NCI-H510A treated with DMSO at 0.1 percent for 48 hours (cell line): ENCODE data around the gene MYEF2.
A peak's percentile ranks its signal among the peaks of the same experiment; 100 is the strongest.

Experiments
- DNase-seq: peaks from one replicate; lab custom pipeline; 2025; lab: John Stamatoyannopoulos, UW

MYEF2 gene, protein sequence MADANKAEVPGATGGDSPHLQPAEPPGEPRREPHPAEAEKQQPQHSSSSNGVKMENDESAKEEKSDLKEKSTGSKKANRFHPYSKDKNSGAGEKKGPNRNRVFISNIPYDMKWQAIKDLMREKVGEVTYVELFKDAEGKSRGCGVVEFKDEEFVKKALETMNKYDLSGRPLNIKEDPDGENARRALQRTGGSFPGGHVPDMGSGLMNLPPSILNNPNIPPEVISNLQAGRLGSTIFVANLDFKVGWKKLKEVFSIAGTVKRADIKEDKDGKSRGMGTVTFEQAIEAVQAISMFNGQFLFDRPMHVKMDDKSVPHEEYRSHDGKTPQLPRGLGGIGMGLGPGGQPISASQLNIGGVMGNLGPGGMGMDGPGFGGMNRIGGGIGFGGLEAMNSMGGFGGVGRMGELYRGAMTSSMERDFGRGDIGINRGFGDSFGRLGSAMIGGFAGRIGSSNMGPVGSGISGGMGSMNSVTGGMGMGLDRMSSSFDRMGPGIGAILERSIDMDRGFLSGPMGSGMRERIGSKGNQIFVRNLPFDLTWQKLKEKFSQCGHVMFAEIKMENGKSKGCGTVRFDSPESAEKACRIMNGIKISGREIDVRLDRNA

DNA sequence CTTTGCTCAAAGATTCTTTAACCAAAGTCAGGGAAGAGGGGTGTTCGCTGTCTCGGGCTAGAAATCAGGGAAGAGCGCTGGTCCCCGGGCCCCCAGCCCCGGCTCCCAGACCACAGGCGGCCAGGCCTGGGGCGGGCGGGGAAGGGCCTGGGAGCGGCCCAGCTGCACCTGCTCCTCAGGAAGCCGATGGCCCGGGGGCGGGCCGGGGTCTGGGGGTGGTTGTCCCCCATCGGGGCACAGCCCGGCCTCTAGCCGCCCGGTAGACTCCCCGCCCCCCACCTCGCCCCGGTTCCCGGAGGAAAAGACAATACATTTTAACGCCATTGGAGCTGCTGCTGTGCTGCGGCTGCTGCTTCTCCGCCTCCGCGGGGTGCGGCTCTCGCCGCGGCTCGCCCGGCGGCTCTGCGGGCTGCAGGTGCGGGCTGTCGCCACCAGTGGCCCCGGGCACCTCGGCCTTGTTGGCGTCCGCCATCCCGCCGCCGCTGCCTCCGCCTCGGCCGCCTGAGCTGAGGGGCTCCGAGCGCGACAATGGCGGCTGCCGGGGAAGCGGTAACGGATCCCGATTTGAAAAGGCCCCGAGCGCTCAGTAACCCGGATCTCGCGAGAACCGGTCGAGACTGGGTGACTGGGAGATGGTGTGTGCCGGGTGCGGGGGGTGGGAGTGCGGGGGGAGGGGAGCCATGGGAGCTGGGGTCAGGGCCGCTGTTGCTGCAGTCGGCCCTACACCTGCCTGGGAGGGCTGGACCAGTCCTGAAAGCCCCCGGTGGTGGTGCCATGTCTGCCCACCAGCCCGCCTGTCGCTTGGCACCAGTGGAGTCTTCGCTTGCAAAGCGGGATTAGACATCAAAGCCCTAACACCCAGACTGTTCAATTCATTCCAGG, at the start of gene MYEF2:
TSS of gene MYEF2 (minus strand) at position 530 of the 882 bp plus-strand sequence. CDS start at position 472, 58 bp downstream.
- DNase-seq, result peak; percentile 43

DNA sequence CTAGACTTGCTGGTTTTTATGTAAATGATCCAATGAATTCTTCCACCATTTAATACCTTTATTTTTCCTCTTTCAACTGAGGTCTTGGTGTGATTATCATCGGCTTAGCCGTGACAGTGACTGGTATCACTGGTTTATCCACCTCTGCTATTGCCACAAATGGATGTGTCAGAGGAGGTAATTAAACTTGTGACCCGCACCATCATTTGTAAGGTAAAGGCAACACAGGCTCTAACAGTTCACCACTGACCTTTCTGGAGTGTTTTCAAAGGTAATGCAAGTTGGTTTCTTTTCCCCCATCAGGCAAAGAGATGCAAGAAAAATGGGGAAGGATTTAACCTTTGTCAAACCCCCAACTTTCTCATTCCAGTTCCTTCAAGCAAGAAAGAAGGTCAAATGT, 47.7 kb upstream of the MYEF2 start:
- no peak for DNase-seq

DNA sequence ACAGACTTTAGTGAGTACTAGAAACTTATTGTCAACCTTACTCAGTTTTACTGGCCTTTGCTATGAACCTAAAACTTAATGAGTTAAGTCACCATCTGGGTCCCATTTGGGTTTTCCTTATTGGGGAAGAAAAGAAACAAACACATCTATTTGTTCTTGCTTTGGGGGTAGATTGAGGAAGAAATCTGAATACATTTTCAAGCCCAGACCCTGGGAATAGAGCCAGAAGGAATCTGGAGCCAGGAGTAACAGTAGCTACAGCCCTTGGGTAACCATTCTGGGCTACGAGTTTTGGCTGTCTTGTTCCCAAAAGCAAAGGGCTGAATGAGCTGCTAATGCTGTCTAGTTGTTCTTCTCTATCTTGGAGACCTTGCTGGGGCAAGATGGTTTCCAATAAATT, 44.5 kb upstream of the MYEF2 start:
- no peak for DNase-seq

DNA sequence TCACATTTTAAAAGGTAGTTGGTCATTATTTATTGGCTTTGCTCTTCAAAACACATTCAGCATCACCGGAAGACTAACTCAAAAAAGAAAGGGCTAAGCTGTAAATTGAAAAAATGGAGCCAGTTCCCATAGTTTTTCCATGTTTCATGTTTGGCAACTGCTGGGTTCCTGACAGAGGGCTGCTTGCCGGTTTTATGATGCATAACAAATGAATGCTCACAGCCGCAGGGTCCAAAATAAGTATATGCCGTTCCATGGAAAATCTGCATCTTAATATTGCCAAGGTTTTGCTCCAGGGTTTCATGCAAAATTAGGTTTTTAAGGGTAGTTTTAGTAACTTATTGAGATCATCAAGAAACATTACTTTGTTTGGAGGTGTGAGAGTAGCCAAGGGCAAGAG, 43.8 kb upstream of the MYEF2 start:
- no peak for DNase-seq

DNA sequence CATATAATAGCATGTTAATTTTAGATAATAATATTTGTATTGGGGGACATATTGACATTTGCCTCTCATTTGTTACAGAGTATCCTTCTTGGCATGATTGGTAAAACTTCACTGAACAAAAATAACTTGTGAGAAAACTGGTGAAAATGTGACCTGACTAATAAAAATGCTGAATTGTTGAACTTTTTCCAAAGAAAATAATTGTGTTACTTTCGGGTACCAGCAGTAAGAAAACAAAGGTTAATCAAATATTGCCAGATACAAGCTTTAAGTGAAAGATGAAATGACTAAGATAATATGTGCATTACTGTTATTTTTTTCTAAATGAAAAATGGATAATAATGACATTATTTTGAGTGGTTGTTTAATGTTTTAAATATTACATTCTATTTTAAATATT, 43.2 kb upstream of the MYEF2 start:
- DNase-seq, result no peak

DNA sequence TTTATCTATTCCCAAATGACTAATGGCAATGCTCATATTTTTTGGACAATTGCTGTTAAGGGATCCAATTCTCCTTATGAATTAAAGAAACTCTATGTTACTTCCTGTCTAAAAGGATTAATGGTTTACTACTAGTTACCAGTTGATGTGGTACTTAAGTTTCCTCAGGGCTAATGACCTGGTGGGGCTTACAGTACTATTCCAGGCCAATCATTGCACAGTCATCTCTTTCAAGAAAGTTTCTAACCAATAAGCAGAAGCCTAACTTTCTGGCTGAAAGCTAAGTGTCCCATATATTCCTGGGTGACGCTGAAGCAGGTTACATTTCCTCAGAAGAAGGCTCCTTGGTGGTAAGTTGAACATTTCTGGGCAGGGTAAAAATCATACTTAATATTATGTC, 27.9 kb upstream of the MYEF2 start, which contains the start of gene SLC12A1:
TSS of gene SLC12A1 (plus strand) at position 322 of the 400 bp plus-strand sequence. CDS start 1,418 bp downstream, outside the sequence.
- DNase-seq, result no peak

DNA sequence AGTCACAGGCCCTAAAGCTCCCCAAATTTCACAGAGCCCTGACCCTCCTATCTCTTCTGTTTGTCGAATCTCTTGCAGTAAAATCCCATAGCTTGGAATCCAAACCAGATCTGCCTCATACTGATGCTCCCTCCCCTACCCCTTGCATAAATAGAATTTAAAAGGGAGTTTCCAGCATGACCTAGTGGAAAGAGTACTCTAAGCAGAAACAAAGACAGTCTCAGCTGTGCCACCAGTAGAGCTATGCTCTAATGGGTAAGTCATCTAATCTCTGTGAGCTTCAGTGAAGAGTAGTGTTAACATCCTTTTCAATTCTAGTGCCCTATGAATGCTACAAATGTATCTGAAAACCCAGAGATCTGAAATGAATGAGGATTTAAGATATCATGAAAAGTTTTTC, 24.0 kb upstream of the MYEF2 start:
- DNase-seq, result no peak

DNA sequence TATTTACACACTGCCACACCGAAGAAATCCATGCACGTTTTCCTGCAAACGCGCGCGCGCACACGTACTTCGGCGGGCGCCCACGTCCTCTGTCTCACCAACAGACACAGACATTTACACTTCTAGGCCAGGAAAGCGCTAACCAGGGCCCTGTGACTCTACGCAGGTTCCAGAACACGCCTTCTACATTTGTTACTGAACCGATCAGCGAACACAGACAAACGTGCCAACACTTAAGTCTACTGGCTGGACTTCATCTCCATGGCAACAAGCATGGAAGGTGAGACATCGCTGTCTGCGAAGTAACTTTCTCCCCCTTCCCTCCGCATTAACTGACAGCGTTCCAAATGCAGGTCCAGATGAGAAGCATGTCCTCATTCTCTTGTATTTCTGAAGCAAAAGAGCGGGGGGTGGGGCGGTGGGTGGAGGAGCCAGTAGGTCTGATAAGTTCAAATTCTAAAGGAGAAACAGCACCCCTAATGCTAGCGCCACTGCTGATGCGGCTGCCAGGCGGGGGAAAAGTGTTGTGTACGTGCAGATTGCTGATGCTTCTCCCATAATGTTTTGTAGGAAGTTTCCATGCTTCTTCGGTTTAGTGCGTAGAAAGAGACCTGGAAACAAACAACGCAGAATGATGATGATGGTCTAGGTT, 13.6 kb upstream of the MYEF2 start, which contains the start of gene CTXN2:
TSS of gene CTXN2 (plus strand) at position 92 of the 652 bp plus-strand sequence. CDS start 9,636 bp downstream, outside the sequence.
- peak; percentile 12 for DNase-seq

DNA sequence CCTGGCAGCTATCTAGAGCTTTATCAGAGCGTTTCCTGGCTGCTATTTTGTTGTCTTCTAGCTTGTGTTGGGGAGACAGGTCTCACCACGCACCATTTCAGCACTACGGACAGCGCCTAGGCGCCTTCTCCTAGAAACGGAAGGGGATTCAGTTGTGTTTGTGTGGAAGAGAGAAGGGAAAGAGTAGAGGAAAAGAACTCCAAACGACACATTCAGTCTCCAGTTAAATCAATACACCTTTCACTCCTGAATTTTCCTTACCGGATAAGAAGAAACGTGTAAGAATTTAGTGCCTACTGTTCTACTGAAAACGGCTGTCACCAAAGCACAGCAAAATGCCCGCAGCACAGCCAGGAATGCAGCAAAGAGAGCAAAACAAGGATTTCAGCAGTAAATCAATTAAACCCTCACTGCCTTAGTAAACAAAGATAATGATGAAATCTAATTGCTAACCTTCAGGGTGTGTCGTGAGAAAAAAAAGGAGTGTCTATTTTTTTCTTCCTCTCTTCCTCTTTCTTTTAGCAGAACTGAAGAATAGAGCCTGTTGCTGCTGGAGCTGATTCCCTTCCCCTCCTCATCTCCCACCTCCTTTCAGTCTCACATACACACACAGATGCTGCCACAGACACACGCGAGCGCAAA, 13.0 kb upstream of the MYEF2 start:
- peak; percentile 23 for DNase-seq

DNA sequence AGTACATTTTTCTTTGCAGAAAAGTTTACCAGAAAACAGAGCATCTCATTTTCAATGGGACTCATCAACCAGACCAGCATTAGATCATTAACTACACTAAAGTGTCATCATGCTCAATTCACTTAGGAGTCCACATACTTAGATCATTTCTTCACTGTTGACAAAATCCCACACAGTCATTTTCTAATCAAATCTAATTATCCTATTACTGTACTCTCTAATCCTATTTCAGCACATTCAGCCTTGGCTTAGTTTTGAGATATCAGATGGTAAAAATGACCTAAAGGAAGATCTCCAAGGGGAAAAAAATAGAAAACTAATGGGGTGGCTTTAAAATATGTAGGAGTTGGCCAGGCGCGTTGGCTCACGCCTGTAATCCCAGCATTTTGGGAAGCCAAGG, 8.2 kb upstream of the MYEF2 start:
- DNase-seq, result no peak

DNA sequence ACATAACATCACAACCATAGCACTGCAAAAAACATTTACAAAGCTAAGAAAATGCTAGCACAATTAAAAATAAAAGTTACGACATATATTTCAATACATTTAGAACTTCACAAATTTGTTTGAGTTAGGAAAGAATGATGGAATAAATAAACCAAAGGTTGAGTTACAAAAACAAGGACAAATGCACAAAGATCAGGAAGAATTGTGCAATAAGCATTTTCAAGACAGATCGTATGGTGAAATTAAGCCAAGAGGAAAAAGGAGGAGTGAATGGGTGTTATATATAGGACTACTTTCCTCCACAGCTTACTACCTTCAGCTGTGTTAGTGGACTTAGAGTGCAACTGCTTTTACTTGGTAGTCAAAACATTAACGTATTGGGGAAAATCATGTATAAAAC, 7.4 kb upstream of the MYEF2 start:
- no peak for DNase-seq

DNA sequence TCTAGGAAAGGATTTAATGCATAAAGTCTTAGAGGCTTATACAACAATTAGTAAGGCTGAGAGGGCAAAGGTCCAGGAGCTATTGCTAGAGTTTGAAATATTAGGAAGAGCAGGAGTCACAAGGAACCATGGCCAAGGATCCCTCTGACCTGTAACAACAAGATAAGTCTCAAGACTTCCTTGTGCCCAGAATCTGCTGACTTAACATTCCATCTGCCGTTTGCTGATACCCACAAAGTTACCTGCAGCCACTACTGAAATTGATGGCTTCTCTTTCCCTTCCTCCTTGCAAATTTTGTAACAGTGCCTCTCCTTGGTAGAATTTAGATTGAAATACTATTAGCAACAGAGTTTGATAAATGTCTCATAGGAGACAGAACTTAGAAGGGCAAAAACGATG, 4.7 kb upstream of the MYEF2 start:
- no peak for DNase-seq

DNA sequence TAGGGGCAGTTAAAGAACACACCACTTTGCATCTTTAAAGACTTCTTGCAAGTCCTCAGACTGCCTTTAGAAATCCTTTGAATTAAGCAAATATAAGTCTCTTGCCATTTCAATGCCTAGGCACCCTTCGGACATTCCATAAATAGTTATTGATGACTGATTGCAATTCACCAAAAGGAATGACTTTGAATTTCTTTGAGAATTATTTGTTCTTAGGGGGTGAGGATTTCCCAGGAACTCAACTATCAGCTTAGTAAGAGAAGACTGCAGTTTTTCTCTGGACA, 495 bp upstream of the MYEF2 start:
- peak; percentile 21 for DNase-seq

DNA sequence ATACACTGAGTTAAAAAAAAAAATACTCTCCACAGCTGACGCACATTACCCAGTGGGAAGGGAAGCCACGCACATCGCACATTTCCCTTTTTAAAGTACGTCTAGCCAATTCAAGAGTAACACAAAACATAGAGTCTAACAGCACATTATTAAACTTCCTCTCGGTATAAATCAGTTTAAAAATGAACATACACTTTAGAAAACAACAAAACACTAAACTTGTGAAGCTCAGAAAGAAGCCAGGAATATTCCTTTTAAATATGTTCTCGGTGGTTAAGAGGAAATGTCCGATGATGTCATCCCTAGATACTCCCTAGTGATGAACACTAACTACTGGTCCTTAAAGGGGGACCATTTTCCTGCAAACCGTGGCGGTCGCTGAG, 721 bp downstream of the MYEF2 start:
- DNase-seq, result peak; percentile 19

DNA sequence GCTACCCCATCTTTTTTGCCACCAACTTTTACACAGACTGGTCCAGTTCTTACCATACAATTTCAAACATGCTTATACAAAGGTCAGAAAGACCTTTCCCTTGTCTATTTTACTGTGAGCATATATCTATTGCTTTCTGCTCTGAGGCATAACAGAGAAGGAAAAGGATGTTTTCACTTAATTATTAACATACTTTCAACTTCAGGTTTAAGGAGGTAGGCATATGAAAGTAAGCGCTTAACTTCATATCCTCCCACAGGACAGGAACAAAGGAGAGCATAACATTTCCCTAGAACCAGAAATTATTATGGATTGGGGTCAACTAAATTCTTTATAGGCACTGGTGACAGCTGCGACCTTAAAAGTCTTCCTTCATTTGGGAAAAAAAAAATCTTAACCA, 1.1 kb downstream of the MYEF2 start:
- DNase-seq, result no peak

DNA sequence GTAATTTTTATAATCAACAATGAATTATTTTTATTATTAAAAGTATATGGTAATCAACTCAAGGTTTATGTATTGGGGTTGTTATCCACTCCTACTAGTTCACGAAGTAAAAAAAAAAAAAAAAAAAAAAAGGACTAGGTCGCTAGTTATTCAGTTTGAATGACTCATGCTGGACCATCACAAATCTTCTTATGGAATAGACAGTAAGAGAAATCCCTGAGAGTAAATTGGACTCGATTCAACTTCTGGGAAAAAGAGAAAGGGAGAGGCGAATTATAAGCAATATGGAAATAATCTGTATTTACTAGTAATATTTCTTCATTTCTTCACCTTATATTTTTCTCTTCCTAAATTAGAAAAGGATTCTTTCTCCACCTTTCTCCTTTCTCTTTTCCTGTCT, 2.0 kb downstream of the MYEF2 start:
- DNase-seq, result no peak

DNA sequence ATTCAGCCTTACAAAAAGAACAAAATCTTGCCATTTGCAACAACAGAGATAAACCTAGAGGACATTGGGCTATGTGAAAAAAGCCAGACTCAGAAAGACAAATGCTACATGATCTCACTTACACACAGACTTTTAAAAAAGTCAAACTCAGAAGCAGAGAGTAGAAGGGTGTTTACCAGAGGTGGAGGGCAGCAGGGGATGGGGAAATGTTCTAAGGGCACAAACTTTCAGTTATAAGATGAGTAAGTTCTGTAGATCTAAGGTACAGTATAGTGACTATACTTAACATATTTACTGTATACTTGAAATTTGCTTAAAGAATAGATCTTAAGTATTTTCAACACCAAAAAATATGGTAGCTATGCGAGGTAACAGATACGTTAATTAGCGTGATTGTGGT, 3.0 kb downstream of the MYEF2 start:
- no peak for DNase-seq

DNA sequence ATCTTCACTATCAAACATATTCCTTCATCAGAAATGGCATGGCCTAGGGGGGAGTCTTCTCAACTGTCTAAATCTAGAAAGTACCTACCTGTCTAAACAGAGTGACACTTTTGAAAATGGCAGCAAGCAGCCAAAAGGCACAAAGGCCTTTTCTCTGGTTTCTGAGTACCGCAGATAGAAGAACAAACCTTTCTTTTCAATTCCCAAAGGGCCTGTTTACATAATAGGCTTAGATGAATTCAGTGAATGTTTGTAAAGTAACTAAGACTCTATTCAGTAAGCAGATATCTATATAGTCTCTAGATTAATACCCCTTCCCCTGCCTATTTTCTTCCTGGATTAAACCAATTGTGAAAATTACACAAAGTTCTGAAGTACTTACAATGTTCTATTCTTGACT, 7.1 kb downstream of the MYEF2 start:
- no peak for DNase-seq

DNA sequence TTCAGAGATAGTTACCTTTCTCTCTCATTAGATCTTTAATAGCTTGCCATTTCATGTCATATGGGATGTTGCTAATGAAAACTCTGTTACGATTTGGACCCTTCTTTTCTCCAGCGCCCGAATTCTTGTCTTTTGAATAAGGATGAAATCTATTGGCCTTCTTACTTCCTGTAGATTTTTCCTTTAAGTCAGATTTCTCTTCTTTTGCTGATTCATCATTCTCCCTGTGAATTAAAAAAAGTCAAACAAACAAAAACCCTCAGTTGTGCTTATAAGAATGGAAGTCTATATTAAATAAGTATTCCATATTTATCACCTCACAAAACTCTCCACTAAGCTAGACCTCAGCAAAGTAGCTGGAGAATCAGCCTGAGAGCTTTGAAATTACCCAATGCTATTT, 9.5 kb downstream of the MYEF2 start:
- DNase-seq, result no peak

DNA sequence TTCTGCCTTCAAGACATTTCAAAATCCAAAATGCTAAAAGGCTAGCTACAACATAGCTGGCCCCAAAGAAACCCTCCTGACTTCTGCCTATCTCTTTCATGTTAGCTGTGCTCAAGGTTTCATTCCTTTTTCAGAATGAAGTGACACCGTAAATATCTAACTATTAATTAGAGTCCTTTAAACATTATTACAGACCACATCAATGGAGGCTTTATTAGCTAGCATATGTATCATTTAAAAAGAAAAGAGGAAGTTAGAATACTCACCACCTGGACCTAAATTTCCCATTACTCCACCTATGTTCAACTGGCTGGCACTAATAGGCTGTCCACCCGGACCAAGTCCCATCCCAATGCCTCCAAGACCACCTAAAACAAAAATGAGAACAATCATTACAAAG, 24.6 kb downstream of the MYEF2 start:
- DNase-seq, result no peak

DNA sequence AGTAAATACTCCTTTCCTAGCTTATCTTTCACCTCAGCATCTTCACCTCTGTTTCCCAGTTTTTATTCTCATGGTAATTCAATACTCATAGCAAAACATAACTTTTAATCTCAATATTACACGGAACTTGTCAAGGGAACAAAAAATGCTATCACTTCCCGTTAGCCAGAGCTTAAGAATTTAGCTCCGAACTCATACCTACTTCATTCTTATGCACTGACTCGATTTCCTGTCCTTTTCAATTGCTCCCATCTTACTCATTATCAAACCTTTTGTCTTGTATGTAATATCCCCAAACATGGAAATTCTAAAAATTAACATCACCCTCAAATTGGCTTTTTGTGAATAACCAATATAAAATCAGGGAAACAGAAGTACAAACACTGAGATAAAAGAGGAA, 28.2 kb downstream of the MYEF2 start:
- no peak for DNase-seq

DNA sequence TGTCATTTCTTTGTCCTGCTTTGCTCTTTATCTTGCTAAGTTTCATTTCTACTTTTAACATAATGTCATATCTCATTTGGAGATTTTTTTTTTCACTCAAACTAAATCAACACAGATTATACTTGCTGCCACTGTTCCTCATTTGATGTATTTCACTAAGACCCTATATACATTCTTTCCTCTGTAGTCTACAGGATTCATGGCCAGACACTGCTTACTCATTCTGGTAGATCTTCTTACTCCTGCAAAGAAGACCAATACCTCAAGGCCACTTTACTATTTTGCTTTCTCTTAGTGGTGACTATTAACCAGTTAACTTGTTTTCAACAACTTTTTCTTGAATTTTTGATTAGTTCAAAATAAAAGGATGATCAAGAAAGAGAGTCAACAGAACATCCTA, 30.7 kb downstream of the MYEF2 start:
- DNase-seq, result no peak
